K562 (cell line): ENCODE measurements around the gene SLAMF6. TPM values are rescaled to one million over a fixed set of nuclear protein-coding genes. Genes with fewer than 3 reads are reported as not detected.

ENCODE experiments used
- ATAC-seq: fragments of 200-7000 bp; cut with Tn5 transposase; 3 replicates; pipeline ENCODE4 v1.9.1; 2020; ENCODE audit warnings: moderate library complexity
- BruUV-seq: library from RNA; stranded (reverse); fragments of 400-500 nt; replicated peaks from 2 replicates; lab custom pipeline; 2021; lab: Mats Ljungman, UMichigan
- CTCF ChIA-PET: fragments of 300-600 bp; formaldehyde crosslinking; extraction: SDS; loops from one replicate; lab custom pipeline; 2021; ENCODE audit warnings: low intra/inter-chr PET ratio; lab: Yijun Ruan, JAX
- POLR2A ChIA-PET: fragments of 300-600, 350-650 bp; sonication (Branson Sonifier 250); formaldehyde crosslinking; extraction: SDS; loops from one replicate; lab custom pipeline; 2021; ENCODE audit warnings: antibody characterized with exemption, inconsistent platforms; lab: Yijun Ruan, JAX
- DNase-seq, 4 experiments: peaks; one replicate each; pipeline versions ENCODE4 v3.0.0 to v3.0.0-alpha.2; 2011 to 2018; ENCODE audit warnings: low spot score in 3 of 4, mixed read lengths in 3 of 4; ENCODE audit errors: extremely low read depth in 1 of 4
- FAIRE-seq: peaks from 2 replicates; lab custom pipeline; 2011; peaks lifted over from hg19 to GRCh38; lab: Jason Lieb, UNC
- H2AFZ ChIP-seq: 2 replicates; pipeline ENCODE4 v1.6.0; 2011; ENCODE audit warnings: low read depth, low read length, control low read depth, inconsistent platforms
- H3K27ac ChIP-seq: fragments of 200-600 bp; 3 replicates; pipeline ENCODE4 v1.8.0; 2011; ENCODE audit warnings: low read depth, mild to moderate bottlenecking, control low read depth, inconsistent platforms, low read length, moderate library complexity, mixed read lengths; ENCODE audit errors: extremely low read depth
- H3K27me3 ChIP-seq, 2 experiments: fragments of 300-600 bp in 1 of 2; 2 replicates in 1 of 2; 3 replicates in 1 of 2; pipeline versions ENCODE4 v1.6.0 to v1.8.0; 2011; ENCODE audit warnings: inconsistent platforms in 2 of 2, low read length in 2 of 2, mild to moderate bottlenecking in 1 of 2, mixed read lengths in 1 of 2, moderate library complexity in 1 of 2; ENCODE audit not compliant: control insufficient read depth in 2 of 2, insufficient read depth in 2 of 2
- H3K36me3 ChIP-seq: fragments of 300-600 bp; 3 replicates; pipeline ENCODE4 v1.8.0; 2011; ENCODE audit warnings: mild to moderate bottlenecking, low read length, inconsistent platforms; ENCODE audit not compliant: control insufficient read depth, insufficient read depth
- H3K4me1 ChIP-seq, 2 experiments: fragments of 200-600 bp in 1 of 2; replicated peaks in 1 of 2; 2 replicates in 1 of 2; 3 replicates in 1 of 2; pipeline versions ENCODE4 v1.5.1 to v1.8.0; 2011; ENCODE audit warnings: inconsistent platforms in 2 of 2, low read length in 2 of 2, mild to moderate bottlenecking in 1 of 2, mixed read lengths in 1 of 2, moderate library complexity in 1 of 2; ENCODE audit not compliant: control insufficient read depth in 2 of 2, insufficient read depth in 2 of 2
- H3K4me2 ChIP-seq: 2 replicates; pipeline ENCODE4 v1.6.1; 2011; ENCODE audit warnings: low read length, control low read depth, inconsistent platforms, mixed read lengths; ENCODE audit not compliant: insufficient read depth
- H3K4me3 ChIP-seq: fragments of 200-600 bp; sonication (generic), shearing (Covaris generic); 2 replicates; pipeline ENCODE4 v1.5.1; 2016; ENCODE audit warnings: control low read depth, inconsistent platforms
- H3K79me2 ChIP-seq: fragments of 200-600 bp; 3 replicates; pipeline ENCODE4 v1.8.0; 2011; ENCODE audit warnings: low read length, inconsistent platforms; ENCODE audit not compliant: control insufficient read depth, insufficient read depth
- H3K9ac ChIP-seq, 2 experiments: 2 replicates each; pipeline versions ENCODE4 v1.6.0 to v1.6.1; 2011; ENCODE audit warnings: low read depth in 2 of 2, low read length in 2 of 2, control low read depth in 1 of 2, inconsistent platforms in 1 of 2, mild to moderate bottlenecking in 1 of 2, mixed read lengths in 1 of 2; ENCODE audit not compliant: insufficient read depth in 1 of 2
- H3K9me1 ChIP-seq: one replicate; pipeline ENCODE4 v1.6.0; 2011; ENCODE audit warnings: inconsistent platforms, mild to moderate bottlenecking, low read length, moderate library complexity; ENCODE audit not compliant: control insufficient read depth, insufficient read depth
- H3K9me3 ChIP-seq: replicated peaks from 2 replicates; pipeline ENCODE4 v1.5.1; 2011; ENCODE audit warnings: low read depth, low read length, inconsistent platforms; ENCODE audit not compliant: control insufficient read depth, insufficient read depth
- H4K20me1 ChIP-seq: replicated peaks from 2 replicates; pipeline ENCODE4 v1.6.1; 2011; ENCODE audit warnings: low read length, inconsistent platforms, mixed read lengths; ENCODE audit not compliant: control insufficient read depth, insufficient read depth
- BACH1 ChIP-seq: fragments of 200-800 bp; sonication (Bioruptor generic); IDR thresholded peaks from 2 replicates; pipeline ENCODE4 v1.6.1; 2016; ENCODE audit warnings: missing genetic modification characterization, missing compliant biosample characterization
- BRCA1 ChIP-seq, 2 experiments: fragments of 450-650 bp in 1 of 2; sonication (generic) in 1 of 2; formaldehyde crosslinking in 1 of 2; IDR thresholded peaks; 2 replicates each; pipeline versions ENCODE4 v1.5.0 to v1.6.1; 2017 to 2020; ENCODE audit warnings: mild to moderate bottlenecking in 1 of 2, missing genetic modification reagents in 1 of 2
- CREBBP ChIP-seq: IDR thresholded peaks from one replicate; pipeline ENCODE4 v1.6.1; 2012; ENCODE audit warnings: low read depth, mild to moderate bottlenecking, control low read depth, inconsistent platforms, low read length
- GTF2E2 ChIP-seq: fragments of 200-800 bp; sonication (Bioruptor generic); IDR thresholded peaks from 2 replicates; pipeline ENCODE4 v1.6.1; 2016; ENCODE audit warnings: missing genetic modification characterization, missing compliant biosample characterization
- ILF3 ChIP-seq: fragments of 450-650 bp; IDR thresholded peaks from 2 replicates; pipeline ENCODE4 v1.6.1; 2018; ENCODE audit warnings: antibody characterized with exemption, mild to moderate bottlenecking, moderate library complexity, borderline replicate concordance
- LARP7 ChIP-seq: fragments of 450-650 bp; IDR thresholded peaks from 2 replicates; pipeline ENCODE4 v1.6.1; 2016
- MCM7 ChIP-seq, 2 experiments: fragments of 450-650 bp; IDR thresholded peaks; 2 replicates each; pipeline ENCODE4 v1.6.1; 2016 to 2018
- OTX1 ChIP-seq: fragments of 450-650 bp; formaldehyde crosslinking; IDR thresholded peaks from 2 replicates; pipeline ENCODE4 v1.4.0; 2022; ENCODE audit warnings: mild to moderate bottlenecking
- PHF21A ChIP-seq: fragments of 450-650 bp; IDR thresholded peaks from 2 replicates; pipeline ENCODE4 v1.6.1; 2017; ENCODE audit warnings: low read depth, borderline replicate concordance
- PRPF4 ChIP-seq: fragments of 200-400 bp; formaldehyde crosslinking; IDR thresholded peaks from one replicate; pipeline ENCODE4 v1.6.1; 2017; ENCODE audit warnings: low read length, low read depth, mild to moderate bottlenecking; ENCODE audit not compliant: insufficient read depth, poor library complexity, severe bottlenecking
- RBM17 ChIP-seq: fragments of 200-400 bp; formaldehyde crosslinking; IDR thresholded peaks from 2 replicates; pipeline ENCODE4 v1.6.1; 2017; ENCODE audit warnings: low read depth, mild to moderate bottlenecking, low read length, borderline replicate concordance
- RBM39 ChIP-seq: fragments of 200-400 bp; formaldehyde crosslinking; optimal IDR thresholded peaks from 2 replicates; pipeline ENCODE3; 2018; ENCODE audit warnings: low read depth, low read length
- RFX7 ChIP-seq: fragments of 250-450 bp; sonication (Bioruptor Pico); IDR thresholded peaks from 2 replicates; pipeline ENCODE4 v1.5.1; 2021; ENCODE audit warnings: mild to moderate bottlenecking
- TBL1XR1 ChIP-seq, 2 experiments: IDR thresholded peaks; 2 replicates each; pipeline ENCODE4 v1.6.1; 2012; ENCODE audit warnings: improper control_type of control experiment in 2 of 2, low read length in 2 of 2, mild to moderate bottlenecking in 1 of 2
- U2AF1 ChIP-seq: fragments of 200-400 bp; formaldehyde crosslinking; optimal IDR thresholded peaks from 2 replicates; pipeline ENCODE3; 2017; ENCODE audit warnings: mild to moderate bottlenecking, low read depth, low read length, moderate library complexity
- ZBTB1 ChIP-seq: sonication (generic); formaldehyde crosslinking; IDR thresholded peaks from 2 replicates; pipeline ENCODE4 v1.8.1; 2023; ENCODE audit warnings: missing genetic modification reagents, low read depth, mild to moderate bottlenecking, borderline replicate concordance
- ZNF507 ChIP-seq: conservative IDR thresholded peaks from 2 replicates; pipeline ENCODE4 v1.6.1; 2017; ENCODE audit warnings: missing genetic modification characterization, missing compliant biosample characterization
- WGBS: fragments of 100-300 bp; shearing (Covaris generic); methylation state at CpG from one replicate; pipeline ENCODE4 v1.1.6; 2016; ENCODE audit warnings: low coverage, mixed read lengths; ENCODE audit not compliant: insufficient coverage; ENCODE audit errors: missing lambda C conversion rate; 5-methylcytosine and 5-hydroxymethylcytosine counted together
- in situ Hi-C: fragments of 300-500 bp; cut with MboI; formaldehyde crosslinking; loops from 4 replicates; pipeline ENCODE4 v1.15.0; 2018; ENCODE audit warnings: inconsistent platforms, mixed read lengths
- intact Hi-C: fragments of 100-400 bp; cut with micrococcal nuclease; formaldehyde crosslinking; loops from 2 replicates; pipeline ENCODE4 v1.14.2; 2022
- polyA plus RNA-seq, 8 experiments: library from polyadenylated mRNA; depleted of rRNA in 4 of 8; stranded (reverse) in 5 of 8; unstranded in 3 of 8; fragments of >200 nt; fragmentation: Nextera tagmentation in 2 of 8; fragmentation: Illumina TruSeq in 1 of 8; extraction: Ambion mirVana in 2 of 8; extraction: Trizol in 1 of 8; gene quantifications; 2 replicates each; pipeline versions ENCODE4 v1.2.1 to v1.2.3, GENCODE V29; 2011 to 2014; ENCODE audit warnings: inconsistent platforms in 1 of 8, missing spikeins in 1 of 8
- total RNA-seq, 7 experiments: library from RNA; depleted of rRNA in 6 of 7; stranded (reverse); fragments of >200 nt in 6 of 7; fragmentation: Illumina TruSeq in 2 of 7; extraction: Trizol in 2 of 7; gene quantifications; 2 replicates each; pipeline versions ENCODE4 v1.2.1 to v1.2.3, GENCODE V29; 2011 to 2021; ENCODE audit warnings: low replicate concordance in 1 of 7
- TF ChIP-seq, protein P1 (sequence below): fragments of 450-650 bp; IDR thresholded peaks from 2 replicates; pipeline ENCODE4 v1.6.1; 2018; ENCODE audit warnings: mild to moderate bottlenecking, low read depth; ENCODE audit not compliant: partially characterized antibody
- TF ChIP-seq, protein P2 (sequence below): sonication (generic); formaldehyde crosslinking; IDR thresholded peaks from 2 replicates; pipeline ENCODE4 v1.8.1; 2022; ENCODE audit warnings: missing genetic modification reagents

The SLAMF6 gene
- total and polyA plus RNA-seq, 9 of the 15 experiments (the other 6 are each of a cell fraction or from before 2014, with no cell fraction given) = 0.56 to 4.8 (median 1.1) TPM

DNA sequence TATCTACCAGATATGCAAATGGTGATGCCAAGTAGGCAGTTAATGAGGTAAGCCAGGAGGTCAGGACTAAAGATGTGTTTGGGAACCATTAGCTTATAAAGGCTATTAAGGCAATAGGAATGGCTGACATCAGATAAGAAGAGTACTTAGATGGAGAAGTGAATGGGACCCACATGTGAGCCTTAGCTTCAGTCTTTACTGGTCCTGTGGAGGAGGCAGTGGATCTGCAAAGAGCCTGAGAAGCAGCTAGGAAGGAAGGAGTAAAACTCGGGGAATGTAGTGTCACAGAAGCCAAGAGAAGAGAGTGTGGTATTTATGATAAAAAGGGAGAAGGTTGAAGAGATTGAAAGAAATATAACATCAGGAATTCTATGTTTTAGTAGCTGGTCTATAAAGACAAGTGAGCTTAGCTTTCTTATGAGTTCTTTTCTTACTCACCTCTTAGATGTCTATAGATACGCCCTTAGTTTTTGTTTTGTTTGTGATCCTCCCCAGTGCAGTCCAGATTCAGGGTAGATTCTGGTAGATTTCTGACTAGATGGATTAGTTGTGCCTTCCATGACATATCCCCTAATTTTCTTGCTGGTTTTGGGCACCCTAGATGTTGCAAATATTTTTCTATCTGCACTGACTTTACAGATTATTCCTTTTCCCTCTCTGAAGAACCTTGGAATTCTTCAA is 39.4 kb downstream of the SLAMF6 start (continued):
- TF ChIP-seq BRCA1 (IDR thresholded peaks at IDR 0.05) (no peak), BRCA1 (CRISPR knock-in tag; IDR thresholded peaks at IDR 0.05) (no peak), CREBBP (no peak)
- TF ChIP-seq, protein P1, sequence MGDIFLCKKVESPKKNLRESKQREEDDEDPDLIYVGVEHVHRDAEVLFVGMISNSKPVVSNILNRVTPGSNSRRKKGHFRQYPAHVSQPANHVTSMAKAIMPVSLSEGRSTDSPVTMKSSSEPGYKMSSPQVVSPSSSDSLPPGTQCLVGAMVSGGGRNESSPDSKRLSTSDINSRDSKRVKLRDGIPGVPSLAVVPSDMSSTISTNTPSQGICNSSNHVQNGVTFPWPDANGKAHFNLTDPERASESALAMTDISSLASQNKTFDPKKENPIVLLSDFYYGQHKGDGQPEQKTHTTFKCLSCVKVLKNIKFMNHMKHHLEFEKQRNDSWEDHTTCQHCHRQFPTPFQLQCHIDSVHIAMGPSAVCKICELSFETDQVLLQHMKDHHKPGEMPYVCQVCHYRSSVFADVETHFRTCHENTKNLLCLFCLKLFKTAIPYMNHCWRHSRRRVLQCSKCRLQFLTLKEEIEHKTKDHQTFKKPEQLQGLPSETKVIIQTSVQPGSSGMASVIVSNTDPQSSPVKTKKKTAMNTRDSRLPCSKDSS = no peak

DNA sequence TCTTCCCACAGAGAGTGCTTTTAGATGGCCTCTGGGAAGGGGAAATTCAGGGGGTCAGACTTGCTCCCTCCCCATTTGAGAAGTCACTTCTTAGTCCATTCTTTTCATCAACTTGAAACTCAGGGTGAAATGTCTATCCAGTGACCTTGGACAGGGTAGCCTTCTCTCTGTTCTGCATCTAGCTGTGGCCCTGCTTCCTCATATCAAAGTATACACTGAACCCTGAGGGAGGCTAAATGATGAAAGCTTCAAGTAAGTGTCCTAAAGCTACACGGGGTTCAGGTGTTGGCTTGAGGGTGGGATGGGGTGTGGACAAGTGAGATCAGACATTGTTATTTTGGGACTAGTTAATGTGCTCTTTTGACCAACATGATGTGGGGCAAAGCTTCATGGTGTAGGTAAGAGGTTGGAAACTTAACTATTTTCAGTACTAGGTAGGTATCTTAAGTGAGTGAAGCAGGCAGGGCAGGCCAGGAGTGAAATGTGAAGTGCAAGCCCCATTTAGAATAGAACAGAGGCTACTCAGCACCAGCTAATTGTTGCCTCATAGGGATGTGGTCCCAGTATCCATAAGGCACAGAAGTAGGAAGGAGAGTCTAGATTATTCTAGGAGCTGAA is 41.0 kb downstream of the SLAMF6 start:
- ChIA-PET CTCF (no interaction called here), POLR2A (interaction anchor here (0.8 kb wide), 1 partner anchor 10 kb away, joined by 3 read pairs; no protein-coding TSS in a partner anchor)
- H3K4me3 ChIP-seq = no peak overlapping the region
- no peak for FAIRE-seq
- DNase-seq = no peak
- H4K20me1 ChIP-seq = no peaks in the 10 kb centered on the region
- H2AFZ ChIP-seq = no peak overlapping the region
- H3K9me3 ChIP-seq = peaks cover 3% of the 10 kb centered on the region; the same call in 1 of the 2 replicates
- H3K27me3 ChIP-seq = no peaks in the 10 kb centered on the region
- 0% methylated on average over 1 of the region's 1 CpG for WGBS
- ATAC-seq = no peak
- no peak overlapping the region for H3K9ac ChIP-seq
- no peaks in the 10 kb centered on the region for H3K36me3 ChIP-seq
- no peaks in the 10 kb centered on the region for H3K4me1 ChIP-seq
- TF ChIP-seq GTF2E2 (no peak), RBM39 (no peak), ZBTB1 (no peak), RBM17 (no peak), OTX1 (CRISPR knock-in tag) (no peak), ZNF507 (tag) (no peak), U2AF1 (no peak), LARP7 (no peak), RFX7 (CRISPR knock-in tag) (no peak), MCM7 (IDR thresholded peaks at IDR 0.05) (no peak), PHF21A (no peak), ILF3 (no peak), PRPF4 (no peak), BACH1 (tag) (no peak), TBL1XR1 (IDR thresholded peaks at IDR 0.05; ENCODE audit: low read length in 2 of 2) (no peak)
- TF ChIP-seq, protein P2, sequence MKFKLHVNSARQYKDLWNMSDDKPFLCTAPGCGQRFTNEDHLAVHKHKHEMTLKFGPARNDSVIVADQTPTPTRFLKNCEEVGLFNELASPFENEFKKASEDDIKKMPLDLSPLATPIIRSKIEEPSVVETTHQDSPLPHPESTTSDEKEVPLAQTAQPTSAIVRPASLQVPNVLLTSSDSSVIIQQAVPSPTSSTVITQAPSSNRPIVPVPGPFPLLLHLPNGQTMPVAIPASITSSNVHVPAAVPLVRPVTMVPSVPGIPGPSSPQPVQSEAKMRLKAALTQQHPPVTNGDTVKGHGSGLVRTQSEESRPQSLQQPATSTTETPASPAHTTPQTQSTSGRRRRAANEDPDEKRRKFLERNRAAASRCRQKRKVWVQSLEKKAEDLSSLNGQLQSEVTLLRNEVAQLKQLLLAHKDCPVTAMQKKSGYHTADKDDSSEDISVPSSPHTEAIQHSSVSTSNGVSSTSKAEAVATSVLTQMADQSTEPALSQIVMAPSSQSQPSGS = no peak
- intact Hi-C loops = no loop called here
- no peaks in the 10 kb centered on the region for H3K79me2 ChIP-seq
- no peaks in the 10 kb centered on the region for H3K9me1 ChIP-seq
- no TSS peak for BruUV-seq
- H3K27ac ChIP-seq = no peak overlapping the region
- in situ Hi-C loops = no loop called here
- no peak overlapping the region for H3K4me2 ChIP-seq
